HG03045 (cell line): Measurements from ENCODE around the gene NKAPL.

Experiments used
- ATAC-seq: cut with Tn5 transposase; IDR thresholded peaks from one replicate; pipeline ENCODE4 v1.9.1; 2021; ENCODE audit warnings: mild to moderate bottlenecking, moderate library complexity; ENCODE audit not compliant: unreplicated experiment

Gene NKAPL

GRCh38 chr6:28245206-28245941 lies 13.7 kb upstream of the NKAPL start:
- ATAC-seq, result no peak

GRCh38 chr6:28248916-28249315 lies 10.2 kb upstream of the NKAPL start:
- no peak for ATAC-seq

GRCh38 chr6:28250747-28251146 lies 8.3 kb upstream of the NKAPL start:
- no peak for ATAC-seq

GRCh38 chr6:28251661-28252008 lies 7.5 kb upstream of the NKAPL start:
- peak; percentile 49 for ATAC-seq

GRCh38 chr6:28252009-28252975 lies 6.8 kb upstream of the NKAPL start, which contains the start of gene ZKSCAN4:
ZKSCAN4 (minus strand) TSS chr6:28252269; CDS start chr6:28251980, 289 bp downstream.
- ATAC-seq, result peak; percentile 74

- ATAC-seq, result no peak
Measured at GRCh38 chr6:28254121-28254519, 5.0 kb upstream of the NKAPL start.

GRCh38 chr6:28257042-28257441 lies 2.1 kb upstream of the NKAPL start:
- ATAC-seq, result no peak

GRCh38 chr6:28263922-28264321 lies 4.8 kb downstream of the NKAPL start:
- ATAC-seq, result no peak

GRCh38 chr6:28264834-28265401 lies 5.8 kb downstream of the NKAPL start:
- ATAC-seq, result no peak

- ATAC-seq, result no peak
Measured at GRCh38 chr6:28266563-28266961, 7.5 kb downstream of the NKAPL start.

GRCh38 chr6:28266962-28267694 lies 8.0 kb downstream of the NKAPL start, which contains the start of gene ZSCAN26:
ZSCAN26 (plus strand) TSS chr6:28267143; CDS start chr6:28271920, 4,777 bp downstream.
- peak; percentile 89 for ATAC-seq

- ATAC-seq, result no peak
Measured at GRCh38 chr6:28267695-28268059, 8.6 kb downstream of the NKAPL start.

- ATAC-seq, result no peak
Measured at GRCh38 chr6:28269492-28269891, 10.4 kb downstream of the NKAPL start.

GRCh38 chr6:28274888-28275287 lies 15.8 kb downstream of the NKAPL start:
- ATAC-seq, result no peak

GRCh38 chr6:28277746-28278145 lies 18.6 kb downstream of the NKAPL start:
- ATAC-seq, result no peak

- no peak for ATAC-seq
Measured at GRCh38 chr6:28280595-28281287, 21.6 kb downstream of the NKAPL start.

- peak; percentile 86 for ATAC-seq
Measured at GRCh38 chr6:28281288-28282064, 22.4 kb downstream of the NKAPL start, which contains the start of gene PGBD1. PGBD1 (plus strand) TSS chr6:28281572; CDS start chr6:28283814, 2,242 bp downstream.

- ATAC-seq, result no peak
Measured at GRCh38 chr6:28282926-28283325, 23.8 kb downstream of the NKAPL start.

GRCh38 chr6:28291573-28291972 lies 32.5 kb downstream of the NKAPL start:
- no peak for ATAC-seq
